ENCODE measurements around the gene TBC1D9. TPM values are rescaled to one million over a fixed set of nuclear protein-coding genes. Genes with fewer than 3 reads are reported as not detected.

TBC1D9 gene
- total and polyA plus RNA-seq, 2 of the 13 experiments (the other 11 are each of a cell fraction or from before 2014, with no cell fraction given): 11.9 to 12.2 TPM

- no peak for TF ChIP-seq CSRNP2 (CRISPR knock-in tag; conservative IDR thresholded peaks at IDR 0.05; ENCODE audit: low read depth)
- TF ChIP-seq FOXP1 (IDR thresholded peaks at IDR 0.05): no peak
- TF ChIP-seq FOXP1 (CRISPR knock-in tag; IDR thresholded peaks at IDR 0.05): peak; percentile 62
- TF ChIP-seq ZNF780A (CRISPR knock-in tag; IDR thresholded peaks at IDR 0.05): no peak
- TF ChIP-seq FLYWCH1 (CRISPR knock-in tag; IDR thresholded peaks at IDR 0.05): no peak
- peak; percentile 83; the same call in 1 of the 2 replicates for TF ChIP-seq FOXJ3 (CRISPR knock-in tag; IDR thresholded peaks at IDR 0.05; ENCODE audit: borderline replicate concordance)
- no peak for TF ChIP-seq BHLHE40 (IDR thresholded peaks at IDR 0.05; ENCODE audit: low read length)
- TF ChIP-seq MAFK (conservative IDR thresholded peaks at IDR 0.05 in 1 of 2, IDR thresholded peaks at IDR 0.05 in 1 of 2; ENCODE audit: low read length in 2 of 2): no peak
- TF ChIP-seq ZNF205 (CRISPR knock-in tag; IDR thresholded peaks at IDR 0.05): 0 out of 2 replicates have a peak, but pooled peaks have one; percentile 67
- no peak for TF ChIP-seq HDAC6 (IDR thresholded peaks at IDR 0.05; ENCODE audit: low read depth, low read length)
- TF ChIP-seq ZNF562 (CRISPR knock-in tag; IDR thresholded peaks at IDR 0.05; ENCODE audit: borderline replicate concordance): no peak; the same call in 1 of the 2 replicates
- TF ChIP-seq ZNF280D (CRISPR knock-in tag; IDR thresholded peaks at IDR 0.05): peak; percentile 60; the same call in 1 of the 2 replicates
- 0 out of 2 replicates have a peak, but pooled peaks have one; percentile 55 for TF ChIP-seq SMAD9 (CRISPR knock-in tag; IDR thresholded peaks at IDR 0.05)
- TF ChIP-seq PBX3 (CRISPR knock-in tag; IDR thresholded peaks at IDR 0.05; ENCODE audit: borderline replicate concordance): no peak
- no peak; the same call in 1 of the 2 replicates for TF ChIP-seq KDM2A (CRISPR knock-in tag; IDR thresholded peaks at IDR 0.05; ENCODE audit: borderline replicate concordance, low read depth)
- 0 out of 2 replicates have a peak, but pooled peaks have one; percentile 72 for TF ChIP-seq ZNF160 (CRISPR knock-in tag; IDR thresholded peaks at IDR 0.05)
These were observed at the start of gene TBC1D9 (continued) for GRCh38 chr4:140756319-140757231.

All from HepG2 (cell line).